GM12872 (cell line): ENCODE results near the gene ABCC3.

Experiments
- CTCF ChIP-seq: IDR thresholded peaks from 3 replicates; pipeline ENCODE4 v1.5.1; 2011; ENCODE audit warnings: low read depth, mild to moderate bottlenecking, low read length, moderate library complexity; ENCODE audit not compliant: insufficient read depth

The ABCC3 gene

GRCh38 chr17:50608700-50609379, 25.8 kb upstream of the ABCC3 start:
- TF ChIP-seq CTCF = no peak

- TF ChIP-seq CTCF = no peak
Observed at GRCh38 chr17:50609380-50610074, 25.2 kb upstream of the ABCC3 start.

GRCh38 chr17:50611634-50612033, 23.0 kb upstream of the ABCC3 start:
- TF ChIP-seq CTCF = no peak

- no peak for TF ChIP-seq CTCF
Observed at GRCh38 chr17:50612281-50612680, 22.4 kb upstream of the ABCC3 start.

- TF ChIP-seq CTCF = no peak
Observed at GRCh38 chr17:50613007-50613992, 21.4 kb upstream of the ABCC3 start.

- no peak for TF ChIP-seq CTCF
Observed at GRCh38 chr17:50614471-50615051, 20.1 kb upstream of the ABCC3 start.

- TF ChIP-seq CTCF = no peak
Observed at GRCh38 chr17:50615828-50616227, 18.9 kb upstream of the ABCC3 start.
